B cell (primary cell): ENCODE measurements around the gene RNASEH2C. TPM values are rescaled to one million over a fixed set of nuclear protein-coding genes. Genes with fewer than 3 reads are reported as not detected.
"Not testable (repeated sequence)": the region's sequence is repeated elsewhere in the genome, so short reads cannot be mapped to it uniquely, and the experiment has no call there.

ENCODE experiments used
- ATAC-seq: fragments of 200-7000 bp; cut with Tn5 transposase; one replicate; pipeline ENCODE4 v1.10.0; 2021; ENCODE audit warnings: low read depth, mild to moderate bottlenecking, moderate number of reproducible peaks, moderate library complexity
- CTCF ChIA-PET: fragments of 350-600 bp; sonication (Branson Sonifier 250); formaldehyde crosslinking; loops from one replicate; lab custom pipeline; 2021; ENCODE audit warnings: antibody characterized with exemption, inconsistent platforms; lab: Charles Lee
- POLR2A ChIA-PET: fragments of 350-600 bp; sonication (Branson Sonifier 250); formaldehyde crosslinking; loops from one replicate; lab custom pipeline; 2021; ENCODE audit warnings: antibody characterized with exemption; lab: Charles Lee
- DNase-seq: peaks from one replicate; pipeline ENCODE4 v3.0.0; 2013
- H2AFZ ChIP-seq: 2 replicates; pipeline ENCODE4 v1.6.1; 2012; ENCODE audit warnings: mild to moderate bottlenecking, low read depth, low read length; ENCODE audit not compliant: insufficient read depth, poor library complexity, severe bottlenecking
- H3K27ac ChIP-seq, 2 donors: 1 replicate in 1 of 2; 2 replicates in 1 of 2; pipeline ENCODE4 v1.5.1; 2012 to 2013; ENCODE audit warnings: low read length in 2 of 2, mild to moderate bottlenecking in 2 of 2, moderate library complexity in 1 of 2
- H3K27me3 ChIP-seq, 4 experiments: fragments of 200-600 bp in 1 of 4; sonication (generic) in 1 of 4; replicated peaks in 1 of 4; 1 replicate in 2 of 4; 2 replicates in 2 of 4; pipeline versions ENCODE4 v1.6.1 to v1.7.0; 2013 to 2016; ENCODE audit warnings: low read length in 3 of 4, mild to moderate bottlenecking in 2 of 4, mixed read lengths in 1 of 4, moderate library complexity in 1 of 4; ENCODE audit not compliant: insufficient read depth in 4 of 4, control insufficient read depth in 3 of 4; ENCODE audit errors: control extremely low read depth in 1 of 4
- H3K36me3 ChIP-seq, 2 experiments: replicated peaks in 1 of 2; 1 replicate in 1 of 2; 2 replicates in 1 of 2; pipeline versions ENCODE4 v1.6.1 to v1.7.1; 2013; ENCODE audit warnings: low read length in 1 of 2; ENCODE audit not compliant: insufficient read depth in 2 of 2, control insufficient read depth in 1 of 2; ENCODE audit errors: control extremely low read depth in 1 of 2, extremely low read depth in 1 of 2
- H3K4me1 ChIP-seq, 2 donors: fragments of 200-600 bp in 1 of 2; sonication (generic) in 1 of 2; 1 replicate in 1 of 2; 2 replicates in 1 of 2; pipeline versions ENCODE4 v1.5.1 to v1.6.1; 2013 to 2017; ENCODE audit warnings: low read length in 2 of 2; ENCODE audit not compliant: control insufficient read depth in 2 of 2, insufficient read depth in 2 of 2
- H3K4me2 ChIP-seq: replicated peaks from 2 replicates; pipeline ENCODE3; 2012; ENCODE audit warnings: mild to moderate bottlenecking, low read depth, low read length; ENCODE audit not compliant: poor library complexity, severe bottlenecking
- H3K4me3 ChIP-seq, 5 experiments: fragments of 200-600 bp in 1 of 5; sonication (generic) in 1 of 5; 1 replicate in 3 of 5; 2 replicates in 2 of 5; pipeline versions ENCODE4 v1.5.1 to v1.7.0; 2011 to 2016; ENCODE audit warnings: low read length in 4 of 5, mild to moderate bottlenecking in 4 of 5, low read depth in 2 of 5, control low read depth in 1 of 5, moderate library complexity in 1 of 5; ENCODE audit not compliant: insufficient read depth in 1 of 5; ENCODE audit errors: control extremely low read depth in 1 of 5, extremely low read depth in 1 of 5
- H3K79me2 ChIP-seq: fragments of 200-600 bp; sonication (generic); one replicate; pipeline ENCODE4 v1.6.0; 2016; ENCODE audit warnings: low read length; ENCODE audit not compliant: control insufficient read depth, insufficient read depth
- H3K9ac ChIP-seq: fragments of 200-600 bp; sonication (generic); 2 replicates; pipeline ENCODE4 v1.6.1; 2017; ENCODE audit warnings: mild to moderate bottlenecking, low read length, moderate library complexity
- H3K9me3 ChIP-seq, 3 donors: one replicate each; pipeline versions ENCODE4 v1.6.1 to v1.7.1; 2013; ENCODE audit warnings: low read length in 2 of 3; ENCODE audit not compliant: control insufficient read depth in 2 of 3, insufficient read depth in 1 of 3; ENCODE audit errors: control extremely low read depth in 1 of 3
- H4K20me1 ChIP-seq: 2 replicates; pipeline ENCODE4 v1.6.0; 2012; ENCODE audit warnings: mild to moderate bottlenecking, low read length; ENCODE audit not compliant: insufficient read depth, control insufficient read depth, poor library complexity, severe bottlenecking
- H3K27ac Mint-ChIP-seq: one replicate; pipeline ENCODE4 v1.8.0; 2021; ENCODE audit warnings: mixed read lengths
- H3K27me3 Mint-ChIP-seq: one replicate; pipeline ENCODE4 v1.8.0; 2021; ENCODE audit warnings: mixed read lengths
- H3K4me1 Mint-ChIP-seq: one replicate; pipeline ENCODE4 v1.8.0; 2021; ENCODE audit warnings: mixed read lengths
- H3K4me3 Mint-ChIP-seq: one replicate; pipeline ENCODE4 v1.8.0; 2021; ENCODE audit warnings: mixed read lengths
- H3K9me3 Mint-ChIP-seq: one replicate; pipeline ENCODE4 v1.8.0; 2022; ENCODE audit warnings: mixed read lengths; ENCODE audit not compliant: insufficient read depth
- EZH2 ChIP-seq: IDR thresholded peaks from 2 replicates; pipeline ENCODE4 v1.6.1; 2012; ENCODE audit warnings: borderline replicate concordance, low read depth, mild to moderate bottlenecking, moderate library complexity, low read length; ENCODE audit not compliant: insufficient read depth, poor library complexity, severe bottlenecking
- WGBS: methylation state at CpG from one replicate; pipeline ENCODE4 v1.1.5; 2013; ENCODE audit warnings: missing lambda C conversion rate; ENCODE audit not compliant: insufficient coverage; 5-methylcytosine and 5-hydroxymethylcytosine counted together
- intact Hi-C: fragments of 100-400 bp; cut with micrococcal nuclease; formaldehyde crosslinking; loops from one replicate; pipeline ENCODE4 v1.10.0; 2022
- polyA plus RNA-seq: library from polyadenylated mRNA; depleted of rRNA; stranded (reverse); fragments of >200 nt; gene quantifications from 2 replicates; pipeline ENCODE4 v1.2.3, GENCODE V29; 2012
- total RNA-seq, 2 donors: library from RNA; stranded (reverse); fragments of 120-200 nt in 1 of 2; gene quantifications; 1 replicate in 1 of 2; 2 replicates in 1 of 2; pipeline versions ENCODE4 v1.2.3 to v1.2.4, GENCODE V29; 2013 to 2022
- TF ChIP-seq, protein P1 (sequence below): fragments of 200-600 bp; IDR thresholded peaks from one replicate; pipeline ENCODE4 v1.8.0; 2022; ENCODE audit warnings: antibody characterized with exemption, mild to moderate bottlenecking

RNASEH2C gene
- total and polyA plus RNA-seq, 2 donors (not counting 1 experiment from before 2014, with no cell fraction given) = 75.3 to 95.0 TPM

DNA sequence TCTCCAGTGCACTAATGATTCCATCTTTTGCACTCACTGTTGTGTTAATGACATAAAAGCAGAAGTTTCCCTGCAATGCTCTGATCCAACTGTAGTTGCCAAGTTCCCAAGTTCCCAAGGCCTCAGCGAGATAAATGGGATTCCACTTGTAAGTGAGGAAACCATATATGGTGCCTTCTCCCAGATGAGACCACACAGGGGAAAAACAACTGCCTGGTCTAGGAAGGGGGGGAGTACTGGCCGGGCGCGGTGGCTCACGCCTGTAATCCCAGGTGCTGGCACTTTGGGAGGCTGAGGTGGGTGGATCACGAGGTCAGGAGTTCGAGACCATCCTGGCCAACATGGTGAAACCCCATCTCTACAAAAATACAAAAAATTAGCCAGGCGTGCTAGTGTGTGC, 34.6 kb downstream of the RNASEH2C start:
- Histone ChIP-seq H3K9ac (no peak overlapping the region), H3K4me3 (no peak overlapping the region), H3K4me1 (no peaks in the 10 kb centered on the region), H3K27me3 (no peaks in the 10 kb centered on the region), H2AFZ (no peak overlapping the region), H3K36me3 (no peaks in the 10 kb centered on the region), H3K4me2 (no peak overlapping the region), H3K9me3 (no peaks in the 10 kb centered on the region), H4K20me1 (no peaks in the 10 kb centered on the region), H3K27ac (no peak overlapping the region), H3K79me2 (no peaks in the 10 kb centered on the region)
- intact Hi-C loops = no loop called here
- CTCF ChIA-PET = no interaction called here
- no peak for TF ChIP-seq EZH2
- TF ChIP-seq, protein P1, sequence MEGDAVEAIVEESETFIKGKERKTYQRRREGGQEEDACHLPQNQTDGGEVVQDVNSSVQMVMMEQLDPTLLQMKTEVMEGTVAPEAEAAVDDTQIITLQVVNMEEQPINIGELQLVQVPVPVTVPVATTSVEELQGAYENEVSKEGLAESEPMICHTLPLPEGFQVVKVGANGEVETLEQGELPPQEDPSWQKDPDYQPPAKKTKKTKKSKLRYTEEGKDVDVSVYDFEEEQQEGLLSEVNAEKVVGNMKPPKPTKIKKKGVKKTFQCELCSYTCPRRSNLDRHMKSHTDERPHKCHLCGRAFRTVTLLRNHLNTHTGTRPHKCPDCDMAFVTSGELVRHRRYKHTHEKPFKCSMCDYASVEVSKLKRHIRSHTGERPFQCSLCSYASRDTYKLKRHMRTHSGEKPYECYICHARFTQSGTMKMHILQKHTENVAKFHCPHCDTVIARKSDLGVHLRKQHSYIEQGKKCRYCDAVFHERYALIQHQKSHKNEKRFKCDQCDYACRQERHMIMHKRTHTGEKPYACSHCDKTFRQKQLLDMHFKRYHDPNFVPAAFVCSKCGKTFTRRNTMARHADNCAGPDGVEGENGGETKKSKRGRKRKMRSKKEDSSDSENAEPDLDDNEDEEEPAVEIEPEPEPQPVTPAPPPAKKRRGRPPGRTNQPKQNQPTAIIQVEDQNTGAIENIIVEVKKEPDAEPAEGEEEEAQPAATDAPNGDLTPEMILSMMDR = no peak
- Mint-ChIP-seq H3K27ac (no peak overlapping the region), H3K4me3 (no peak overlapping the region), H3K9me3 (no peaks in the 10 kb centered on the region), H3K27me3 (peaks cover 4% of the 10 kb centered on the region), H3K4me1 (no peaks in the 10 kb centered on the region)
- 100% methylated on average over 1 of the region's 8 CpGs for WGBS
- ATAC-seq (no peak), DNase-seq (no peak)
- POLR2A ChIA-PET = interaction anchor here (0.7 kb wide), 1 partner anchor 10 kb away, joined by 5 read pairs; no protein-coding TSS in a partner anchor

- POLR2A ChIA-PET = interaction anchor here (0.6 kb wide), 1 partner anchor 129 kb away, joined by 3 read pairs; no protein-coding TSS in a partner anchor
- H2AFZ ChIP-seq, H3K4me3 ChIP-seq, ATAC-seq, H3K27ac Mint-ChIP-seq, H3K27me3 ChIP-seq, DNase-seq, H3K4me3 Mint-ChIP-seq, H3K4me1 ChIP-seq, intact Hi-C loops, H3K27me3 Mint-ChIP-seq, H3K4me1 Mint-ChIP-seq, H4K20me1 ChIP-seq, H3K79me2 ChIP-seq, H3K4me2 ChIP-seq, H3K36me3 ChIP-seq, H3K9me3 Mint-ChIP-seq, H3K9ac ChIP-seq, H3K27ac ChIP-seq, H3K9me3 ChIP-seq: not testable (repeated sequence)
- 90% methylated on average over 4 of the region's 6 CpGs for WGBS
- CTCF ChIA-PET = interaction anchor here (0.6 kb wide), 2 partner anchors 17 to 221 kb away, joined by 3 read pairs; no protein-coding TSS in a partner anchor
Measured at GRCh38 chr11:65683480-65683879, 37.1 kb downstream of the RNASEH2C start.
